ENCODE data around the gene C3orf70.

Gene C3orf70

DNA sequence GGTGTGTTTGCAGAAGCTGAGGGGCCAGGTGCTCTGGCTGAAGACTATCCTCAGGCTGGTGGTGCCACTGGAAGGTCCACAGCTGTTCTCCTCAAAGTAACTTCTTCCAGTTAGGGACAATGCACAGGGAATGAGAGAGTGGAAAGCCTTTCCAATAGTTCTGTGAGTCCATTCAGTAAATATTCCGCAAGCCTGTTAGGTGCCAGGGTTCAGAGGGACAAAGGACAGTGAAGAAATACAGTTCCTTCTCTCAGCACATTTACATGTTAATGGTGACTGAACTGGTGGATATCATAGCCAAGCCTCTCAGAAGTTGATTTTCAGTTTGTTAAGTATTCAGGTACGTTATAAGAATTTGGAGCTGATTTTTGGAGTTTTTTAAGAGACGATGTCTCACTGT lies 122.5 kb downstream of the C3orf70 start:
- DNase-seq: no peak
- no peak overlapping the region for H3K4me3 Mint-ChIP-seq
- H3K27me3 Mint-ChIP-seq: no peaks in the 10 kb centered on the region
- H3K4me1 Mint-ChIP-seq (ENCODE audit: low read depth): no peaks in the 10 kb centered on the region
- peaks cover 26% of the 10 kb centered on the region for H3K9me3 Mint-ChIP-seq
- no peak overlapping the region for H3K27ac Mint-ChIP-seq
- H3K36me3 Mint-ChIP-seq (ENCODE audit: low read depth): peaks cover 86% of the 10 kb centered on the region

GRCh38 chr3:185029086-185029485 lies 123.8 kb downstream of the C3orf70 start:
- H3K36me3 Mint-ChIP-seq (ENCODE audit: low read depth): peaks cover 86% of the 10 kb centered on the region
- H3K4me1 Mint-ChIP-seq (ENCODE audit: low read depth): no peaks in the 10 kb centered on the region
- H3K9me3 Mint-ChIP-seq: peaks cover 13% of the 10 kb centered on the region

DNA sequence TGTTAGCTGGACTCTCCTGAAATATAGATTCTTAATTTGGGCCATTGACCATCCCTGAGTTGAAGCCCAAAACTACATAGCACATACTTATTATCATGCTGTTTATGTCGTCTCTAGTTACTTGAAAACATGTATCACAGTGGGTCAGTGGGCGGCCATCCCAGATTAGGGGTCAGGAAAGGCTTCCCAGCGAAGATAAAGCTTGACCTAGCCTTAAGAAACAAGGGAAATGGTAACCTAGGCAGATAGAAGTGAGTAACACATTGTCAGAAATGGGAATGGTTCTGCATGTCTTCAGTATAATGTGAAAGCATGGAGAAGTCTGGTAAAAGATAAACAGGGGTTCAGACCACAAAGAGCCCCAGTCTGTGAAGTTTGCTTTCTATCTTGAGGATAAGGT lies 124.7 kb downstream of the C3orf70 start:
- DNase-seq: no peak
- Mint-ChIP-seq H3K27me3 (no peaks in the 10 kb centered on the region), H3K36me3 (ENCODE audit: low read depth) (peaks cover 82% of the 10 kb centered on the region), H3K27ac (no peak overlapping the region), H3K4me1 (ENCODE audit: low read depth) (no peaks in the 10 kb centered on the region), H3K4me3 (no peak overlapping the region), H3K9me3 (peaks cover 7% of the 10 kb centered on the region)

More at GRCh38 chr3:185029086-185029485, 123.8 kb downstream of the C3orf70 start:
- DNase-seq: no peak
- no peaks in the 10 kb centered on the region for H3K27me3 Mint-ChIP-seq
- H3K4me3 Mint-ChIP-seq: no peak overlapping the region
- H3K27ac Mint-ChIP-seq: no peak overlapping the region
